ENCODE results near the gene PLA2G4F. TPM values are rescaled to one million over a fixed set of nuclear protein-coding genes. Genes with fewer than 3 reads are reported as not detected.

PLA2G4F gene, protein sequence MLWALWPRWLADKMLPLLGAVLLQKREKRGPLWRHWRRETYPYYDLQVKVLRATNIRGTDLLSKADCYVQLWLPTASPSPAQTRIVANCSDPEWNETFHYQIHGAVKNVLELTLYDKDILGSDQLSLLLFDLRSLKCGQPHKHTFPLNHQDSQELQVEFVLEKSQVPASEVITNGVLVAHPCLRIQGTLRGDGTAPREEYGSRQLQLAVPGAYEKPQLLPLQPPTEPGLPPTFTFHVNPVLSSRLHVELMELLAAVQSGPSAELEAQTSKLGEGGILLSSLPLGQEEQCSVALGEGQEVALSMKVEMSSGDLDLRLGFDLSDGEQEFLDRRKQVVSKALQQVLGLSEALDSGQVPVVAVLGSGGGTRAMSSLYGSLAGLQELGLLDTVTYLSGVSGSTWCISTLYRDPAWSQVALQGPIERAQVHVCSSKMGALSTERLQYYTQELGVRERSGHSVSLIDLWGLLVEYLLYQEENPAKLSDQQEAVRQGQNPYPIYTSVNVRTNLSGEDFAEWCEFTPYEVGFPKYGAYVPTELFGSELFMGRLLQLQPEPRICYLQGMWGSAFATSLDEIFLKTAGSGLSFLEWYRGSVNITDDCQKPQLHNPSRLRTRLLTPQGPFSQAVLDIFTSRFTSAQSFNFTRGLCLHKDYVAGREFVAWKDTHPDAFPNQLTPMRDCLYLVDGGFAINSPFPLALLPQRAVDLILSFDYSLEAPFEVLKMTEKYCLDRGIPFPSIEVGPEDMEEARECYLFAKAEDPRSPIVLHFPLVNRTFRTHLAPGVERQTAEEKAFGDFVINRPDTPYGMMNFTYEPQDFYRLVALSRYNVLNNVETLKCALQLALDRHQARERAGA
- not detected for total RNA-seq
- total RNA-seq (2013): not detected

DNA sequence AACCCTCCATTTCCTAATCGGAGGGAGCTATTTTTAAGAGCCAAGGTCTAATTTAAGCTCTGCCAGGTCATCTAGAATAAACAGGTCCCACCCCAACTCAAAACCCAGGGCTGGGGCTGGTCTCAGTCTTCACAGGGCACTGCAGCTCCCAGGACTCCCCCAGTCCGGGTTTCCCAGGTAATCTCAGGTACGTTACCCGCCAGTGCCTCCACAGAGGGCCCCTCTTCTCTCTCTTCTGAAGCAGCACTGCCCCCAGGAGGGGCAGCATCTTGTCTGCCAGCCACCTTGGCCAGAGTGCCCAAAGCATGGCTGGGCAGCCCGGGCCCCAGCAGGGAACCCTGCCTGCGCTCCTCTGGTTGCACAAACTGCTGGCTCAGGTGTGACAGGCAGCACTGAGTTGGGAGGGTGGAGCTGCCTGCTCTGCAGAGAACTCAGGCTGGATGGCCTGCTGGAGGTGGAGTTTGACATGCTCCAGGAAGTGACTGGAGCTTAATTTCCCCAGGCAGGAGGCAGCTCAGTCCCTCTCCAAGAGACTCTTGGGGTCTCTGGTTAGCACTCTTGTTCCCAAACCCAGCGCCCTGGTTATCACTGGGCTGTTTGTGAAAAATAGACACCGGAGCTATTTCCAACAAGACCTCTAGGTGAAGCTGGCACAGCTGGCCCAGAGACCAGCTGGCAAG is at the start of gene PLA2G4F:
PLA2G4F (minus strand) TSS at position 394 of the 680 bp plus-strand sequence; CDS start at position 307, 87 bp downstream.
- TF ChIP-seq, protein P1, sequence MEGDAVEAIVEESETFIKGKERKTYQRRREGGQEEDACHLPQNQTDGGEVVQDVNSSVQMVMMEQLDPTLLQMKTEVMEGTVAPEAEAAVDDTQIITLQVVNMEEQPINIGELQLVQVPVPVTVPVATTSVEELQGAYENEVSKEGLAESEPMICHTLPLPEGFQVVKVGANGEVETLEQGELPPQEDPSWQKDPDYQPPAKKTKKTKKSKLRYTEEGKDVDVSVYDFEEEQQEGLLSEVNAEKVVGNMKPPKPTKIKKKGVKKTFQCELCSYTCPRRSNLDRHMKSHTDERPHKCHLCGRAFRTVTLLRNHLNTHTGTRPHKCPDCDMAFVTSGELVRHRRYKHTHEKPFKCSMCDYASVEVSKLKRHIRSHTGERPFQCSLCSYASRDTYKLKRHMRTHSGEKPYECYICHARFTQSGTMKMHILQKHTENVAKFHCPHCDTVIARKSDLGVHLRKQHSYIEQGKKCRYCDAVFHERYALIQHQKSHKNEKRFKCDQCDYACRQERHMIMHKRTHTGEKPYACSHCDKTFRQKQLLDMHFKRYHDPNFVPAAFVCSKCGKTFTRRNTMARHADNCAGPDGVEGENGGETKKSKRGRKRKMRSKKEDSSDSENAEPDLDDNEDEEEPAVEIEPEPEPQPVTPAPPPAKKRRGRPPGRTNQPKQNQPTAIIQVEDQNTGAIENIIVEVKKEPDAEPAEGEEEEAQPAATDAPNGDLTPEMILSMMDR (IDR thresholded peaks at IDR 0.05): no peak
- intact Hi-C loops (cut with micrococcal nuclease): no loop called here
- 89% methylated on average over 8 of the region's 8 CpGs for WGBS (ENCODE audit: insufficient coverage)
- H3K27me3 Mint-ChIP-seq (ENCODE audit: low read depth in 2 of 2): no peaks in the 10 kb centered on the region
- Histone ChIP-seq H3K27me3 (ENCODE audit: control insufficient read depth, insufficient read depth, low read length) (no peaks in the 10 kb centered on the region), H3K4me3 (ENCODE audit: low read length) (no peak within 1 kb of the TSS), H3K27ac (ENCODE audit: low read length) (no peak within 1 kb of the TSS), H3K36me3 (ENCODE audit: control insufficient read depth, insufficient read depth, low read length) (peaks cover 26% of the 10 kb centered on the region), H3K9me3 (ENCODE audit: control insufficient read depth, insufficient read depth, low read length) (no peaks in the 10 kb centered on the region), H3K4me1 (ENCODE audit: control insufficient read depth, insufficient read depth, low read length) (no peaks in the 10 kb centered on the region)
- no peak within 1 kb of the TSS for H3K27ac Mint-ChIP-seq
- H3K4me3 Mint-ChIP-seq: no peak within 1 kb of the TSS
- no peaks in the 10 kb centered on the region for H3K9me3 Mint-ChIP-seq
- H3K36me3 Mint-ChIP-seq: no peaks in the 10 kb centered on the region
- no peaks in the 10 kb centered on the region for H3K4me1 Mint-ChIP-seq
- ATAC-seq (no peak), DNase-seq (no peak)

DNA sequence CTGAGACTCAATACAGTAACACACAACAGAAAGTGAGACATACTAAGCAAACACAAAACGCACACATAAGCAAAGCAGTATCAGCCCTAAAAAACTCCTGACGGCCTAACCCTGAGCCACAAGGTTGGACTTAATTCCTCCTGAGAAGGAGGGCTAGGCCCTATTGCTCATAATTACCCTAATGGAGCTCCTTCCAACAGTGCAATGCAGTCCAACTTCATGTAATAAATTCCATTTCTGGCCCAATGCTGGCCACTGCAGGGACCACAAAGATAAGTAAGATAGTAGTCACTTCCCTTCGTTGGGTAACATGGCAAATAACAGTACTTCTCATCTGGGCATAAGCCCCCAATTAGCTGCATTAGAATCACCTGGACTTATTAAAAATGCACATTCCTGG is 47.5 kb upstream of the PLA2G4F start:
- peaks cover 32 to 53% of the 10 kb centered on the region in 2 donors for H3K4me1 Mint-ChIP-seq
- H3K27ac ChIP-seq (ENCODE audit: low read length): no peak overlapping the region
- no peaks in the 10 kb centered on the region for H3K27me3 ChIP-seq (ENCODE audit: control insufficient read depth, insufficient read depth, low read length)
- WGBS (ENCODE audit: insufficient coverage): 92% methylated on average over 3 of the region's 3 CpGs
- H3K4me3 Mint-ChIP-seq: no peak overlapping the region
- TF ChIP-seq, protein P1 (IDR thresholded peaks at IDR 0.05): no peak
- H3K4me3 ChIP-seq (ENCODE audit: low read length): no peak overlapping the region
- ATAC-seq: no peak
- H3K9me3 ChIP-seq (ENCODE audit: control insufficient read depth, insufficient read depth, low read length): no peaks in the 10 kb centered on the region
- no peaks in the 10 kb centered on the region for H3K36me3 Mint-ChIP-seq
- no peaks in the 10 kb centered on the region for H3K27me3 Mint-ChIP-seq (ENCODE audit: low read depth in 2 of 2)
- H3K36me3 ChIP-seq (ENCODE audit: control insufficient read depth, insufficient read depth, low read length): peaks cover 16% of the 10 kb centered on the region
- no peak overlapping the region for H3K27ac Mint-ChIP-seq
- H3K4me1 ChIP-seq (ENCODE audit: control insufficient read depth, insufficient read depth, low read length): peaks cover 11% of the 10 kb centered on the region
- no peak for DNase-seq
- H3K9me3 Mint-ChIP-seq: no peaks in the 10 kb centered on the region
- intact Hi-C loops (cut with micrococcal nuclease): no loop called here

DNA sequence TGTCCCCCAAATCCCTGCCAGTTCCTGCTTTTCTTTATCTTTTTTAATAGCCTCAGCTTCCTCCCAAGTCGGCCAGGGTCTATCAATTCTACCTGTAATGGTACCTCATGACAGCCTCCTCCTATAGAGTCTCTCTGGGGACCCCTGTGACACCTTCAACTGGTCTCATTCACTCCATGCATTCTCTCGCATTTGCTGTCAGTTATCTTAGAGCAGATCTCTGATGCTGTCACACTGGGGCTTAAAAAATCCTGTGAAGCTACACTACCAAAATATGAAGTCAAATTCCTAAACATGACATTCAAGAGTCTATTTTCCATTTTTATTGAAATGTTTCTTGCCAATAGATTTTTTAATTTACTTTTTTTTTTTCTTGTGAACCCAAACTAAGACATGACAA is 46.2 kb upstream of the PLA2G4F start:
- H3K27ac Mint-ChIP-seq: no peak overlapping the region
- Histone ChIP-seq H3K27ac (ENCODE audit: low read length) (no peak overlapping the region), H3K27me3 (ENCODE audit: control insufficient read depth, insufficient read depth, low read length) (no peaks in the 10 kb centered on the region), H3K4me1 (ENCODE audit: control insufficient read depth, insufficient read depth, low read length) (peaks cover 6% of the 10 kb centered on the region), H3K4me3 (ENCODE audit: low read length) (no peak overlapping the region), H3K36me3 (ENCODE audit: control insufficient read depth, insufficient read depth, low read length) (peaks cover 22% of the 10 kb centered on the region), H3K9me3 (ENCODE audit: control insufficient read depth, insufficient read depth, low read length) (no peaks in the 10 kb centered on the region)
- no peaks in the 10 kb centered on the region for H3K27me3 Mint-ChIP-seq (ENCODE audit: low read depth in 2 of 2)
- H3K9me3 Mint-ChIP-seq: no peaks in the 10 kb centered on the region
- H3K36me3 Mint-ChIP-seq: no peaks in the 10 kb centered on the region
- TF ChIP-seq, protein P1 (IDR thresholded peaks at IDR 0.05): no peak
- intact Hi-C loops (cut with micrococcal nuclease): no loop called here
- ATAC-seq (no peak), DNase-seq (no peak)
- H3K4me1 Mint-ChIP-seq: peaks cover 30 to 46% of the 10 kb centered on the region in 2 donors
- 46% methylated on average over 2 of the region's 2 CpGs for WGBS (ENCODE audit: insufficient coverage)
- H3K4me3 Mint-ChIP-seq: no peak overlapping the region

All from natural killer cell (primary cell).